HepG2 (cell line): Measurements from ENCODE around the gene NXPE3. TPM values are rescaled to one million over a fixed set of nuclear protein-coding genes. Genes with fewer than 3 reads are reported as not detected.

Experiments used
- ATAC-seq: fragments of 200-7000 bp; cut with Tn5 transposase; 3 replicates; pipeline ENCODE4 v1.9.1; 2020; ENCODE audit warnings: mild to moderate bottlenecking, moderate library complexity
- BruUV-seq: library from RNA; stranded (reverse); fragments of 400-500 nt; replicated peaks from 2 replicates; lab custom pipeline; 2021; lab: Mats Ljungman, UMichigan
- CTCF ChIA-PET: fragments of 300-600 bp; formaldehyde crosslinking; extraction: SDS; loops from one replicate; lab custom pipeline; 2021; ENCODE audit warnings: low total read pairs, inconsistent platforms, low intra/inter-chr PET ratio; lab: Yijun Ruan, JAX
- POLR2A ChIA-PET: fragments of 350-600 bp; sonication (Branson Sonifier 250); formaldehyde crosslinking; loops from one replicate; lab custom pipeline; 2020; ENCODE audit warnings: antibody characterized with exemption, inconsistent platforms; lab: Yijun Ruan, JAX
- DNase-seq: peaks from one replicate; pipeline ENCODE4 v3.0.0-alpha.2; 2015; ENCODE audit warnings: low spot score
- FAIRE-seq: peaks from 3 replicates; lab custom pipeline; 2011; peaks lifted over from hg19 to GRCh38; lab: Jason Lieb, UNC
- H2AFZ ChIP-seq: one replicate; pipeline ENCODE4 v1.6.1; 2011; ENCODE audit warnings: low read length, inconsistent platforms
- H3K27ac ChIP-seq: fragments of 300-600 bp; 3 replicates; pipeline ENCODE4 v1.8.0; 2011; ENCODE audit warnings: mixed run types, mild to moderate bottlenecking, mixed read lengths, low read length, inconsistent platforms; ENCODE audit not compliant: insufficient read depth; ENCODE audit errors: extremely low read length
- H3K27me3 ChIP-seq, 2 experiments: fragments of 200-600 bp in 1 of 2; 2 replicates in 1 of 2; 3 replicates in 1 of 2; pipeline versions ENCODE4 v1.6.0 to v1.8.0; 2011; ENCODE audit warnings: low read length in 2 of 2, mild to moderate bottlenecking in 2 of 2, moderate library complexity in 2 of 2, inconsistent platforms in 1 of 2; ENCODE audit not compliant: insufficient read depth in 2 of 2, control insufficient read depth in 1 of 2
- H3K36me3 ChIP-seq, 2 experiments: fragments of 200-600 bp in 1 of 2; replicated peaks in 1 of 2; 2 replicates in 1 of 2; 3 replicates in 1 of 2; pipeline versions ENCODE4 v1.5.1 to v1.8.0; 2011; ENCODE audit warnings: low read length in 2 of 2, inconsistent platforms in 1 of 2; ENCODE audit not compliant: insufficient read depth in 2 of 2, control insufficient read depth in 1 of 2
- H3K4me1 ChIP-seq: 2 replicates; pipeline ENCODE4 v1.5.1; 2012; ENCODE audit warnings: low read length, inconsistent platforms; ENCODE audit not compliant: insufficient read depth
- H3K4me2 ChIP-seq: 2 replicates; pipeline ENCODE4 v1.6.0; 2011; ENCODE audit warnings: low read depth, low read length, inconsistent platforms
- H3K4me3 ChIP-seq, 3 experiments: fragments of 200-600 bp in 1 of 3; sonication (generic), shearing (Covaris generic) in 1 of 3; replicated peaks in 1 of 3; 2 replicates each; pipeline ENCODE4 v1.5.1; 2011 to 2016; ENCODE audit warnings: low read length in 3 of 3, inconsistent platforms in 2 of 3, low read depth in 2 of 3, mild to moderate bottlenecking in 2 of 3, control low read depth in 1 of 3, mixed read lengths in 1 of 3; ENCODE audit not compliant: insufficient read depth in 1 of 3
- H3K79me2 ChIP-seq: one replicate; pipeline ENCODE4 v1.6.1; 2011; ENCODE audit warnings: low read length, inconsistent platforms; ENCODE audit not compliant: insufficient read depth
- H3K9ac ChIP-seq: 2 replicates; pipeline ENCODE4 v1.6.0; 2011; ENCODE audit warnings: mild to moderate bottlenecking, low read depth, low read length, inconsistent platforms; ENCODE audit not compliant: insufficient read depth
- H3K9me3 ChIP-seq: 2 replicates; pipeline ENCODE4 v1.5.1; 2012; ENCODE audit warnings: mild to moderate bottlenecking, low read length
- H4K20me1 ChIP-seq: 2 replicates; pipeline ENCODE4 v1.6.0; 2011; ENCODE audit warnings: inconsistent platforms, mild to moderate bottlenecking, low read length, moderate library complexity; ENCODE audit not compliant: insufficient read depth
- ATF1 ChIP-seq: IDR thresholded peaks from 2 replicates; pipeline ENCODE4 v1.6.1; 2016; ENCODE audit warnings: mild to moderate bottlenecking, control low read depth
- CBX1 ChIP-seq: IDR thresholded peaks from one replicate; pipeline ENCODE4 v1.6.1; 2016; ENCODE audit warnings: antibody characterized with exemption, low read depth
- CCAR2 ChIP-seq: fragments of 200-400 bp; formaldehyde crosslinking; optimal IDR thresholded peaks from 2 replicates; pipeline ENCODE3; 2018; ENCODE audit warnings: low read depth, mild to moderate bottlenecking, low read length, moderate library complexity
- CREM ChIP-seq, 2 experiments: sonication (generic) in 1 of 2; formaldehyde crosslinking in 1 of 2; IDR thresholded peaks; 2 replicates each; pipeline versions ENCODE4 v1.4.0 to v1.6.1; 2016 to 2020; ENCODE audit warnings: antibody characterized with exemption in 1 of 2, mild to moderate bottlenecking in 1 of 2, missing genetic modification reagents in 1 of 2
- GPN1 ChIP-seq: sonication (generic); formaldehyde crosslinking; IDR thresholded peaks from 2 replicates; pipeline ENCODE4 v1.5.1; 2020; ENCODE audit warnings: missing genetic modification reagents, borderline replicate concordance
- HOMEZ ChIP-seq: IDR thresholded peaks from 2 replicates; pipeline ENCODE4 v1.6.1; 2016; ENCODE audit warnings: low read depth
- IRF2 ChIP-seq: IDR thresholded peaks from 2 replicates; pipeline ENCODE4 v1.6.1; 2018; ENCODE audit warnings: missing genetic modification reagents, missing compliant biosample characterization
- IRF9 ChIP-seq: sonication (generic); formaldehyde crosslinking; IDR thresholded peaks from 2 replicates; pipeline ENCODE4 v1.8.0; 2022; ENCODE audit warnings: missing genetic modification reagents, mild to moderate bottlenecking, borderline replicate concordance
- KAT2B ChIP-seq: fragments of 150-350 bp; IDR thresholded peaks from 2 replicates; pipeline ENCODE4 v1.6.1; 2014; ENCODE audit warnings: low read depth, low read length, borderline replicate concordance
- KIAA2018 ChIP-seq: sonication (generic); formaldehyde crosslinking; IDR thresholded peaks from 2 replicates; pipeline ENCODE4 v1.5.0; 2020; ENCODE audit warnings: mild to moderate bottlenecking, missing genetic modification reagents, borderline replicate concordance
- MYC ChIP-seq: sonication (generic); formaldehyde crosslinking; IDR thresholded peaks from 2 replicates; pipeline ENCODE4 v1.9.0; 2021; ENCODE audit warnings: missing genetic modification reagents, borderline replicate concordance
- NCOR1 ChIP-seq: fragments of 200-600 bp; sonication (generic); IDR thresholded peaks from 2 replicates; pipeline ENCODE4 v1.7.0; 2017; ENCODE audit warnings: antibody characterized with exemption, low read length, borderline replicate concordance
- TAF15 ChIP-seq: fragments of 200-400 bp; formaldehyde crosslinking; IDR thresholded peaks from one replicate; pipeline ENCODE4 v1.6.1; 2018; ENCODE audit warnings: mild to moderate bottlenecking, low read depth, low read length; ENCODE audit not compliant: poor library complexity, severe bottlenecking
- ZBTB8A ChIP-seq: sonication (generic); formaldehyde crosslinking; IDR thresholded peaks from 2 replicates; pipeline ENCODE4 v1.4.0; 2020; ENCODE audit warnings: mild to moderate bottlenecking, low read depth, missing genetic modification reagents, borderline replicate concordance
- ZNF670 ChIP-seq: sonication (generic); formaldehyde crosslinking; IDR thresholded peaks from 2 replicates; pipeline ENCODE4 v1.8.0; 2022; ENCODE audit warnings: mild to moderate bottlenecking, missing genetic modification reagents, borderline replicate concordance
- WGBS: methylation state at CpG from one replicate; pipeline ENCODE4 v1.1.6; 2017; ENCODE audit warnings: low lambda C conversion rate; 5-methylcytosine and 5-hydroxymethylcytosine counted together
- in situ Hi-C: cut with HindIII; loops from 2 replicates; pipeline ENCODE4 v1.10.0; 2017; ENCODE audit warnings: low pct_unique_long_range_greater_than_20kb; ENCODE audit not compliant: extremely low pct_ligation_motif_present
- intact Hi-C: fragments of 100-400 bp; cut with micrococcal nuclease; formaldehyde crosslinking; loops from one replicate; pipeline ENCODE4 v1.10.0; 2022; ENCODE audit not compliant: unreplicated experiment
- polyA plus RNA-seq, 8 experiments: library from polyadenylated mRNA; depleted of rRNA in 3 of 8; stranded (reverse) in 7 of 8; unstranded in 1 of 8; fragments of >200 nt; fragmentation: Illumina TruSeq in 4 of 8; extraction: Trizol in 4 of 8; gene quantifications; 2 replicates each; pipeline versions ENCODE4 v1.2.1 to v1.2.3, GENCODE V29; 2011 to 2016; ENCODE audit warnings: low read depth in 4 of 8, missing spikeins in 1 of 8, mixed read lengths in 1 of 8; ENCODE audit not compliant: insufficient read depth in 1 of 8
- total RNA-seq, 5 experiments: library from RNA; depleted of rRNA; stranded (reverse); fragments of >200 nt; fragmentation: Illumina TruSeq; extraction: Trizol; gene quantifications; 2 replicates each; pipeline ENCODE4 v1.2.3, GENCODE V29; 2016; ENCODE audit warnings: low read depth in 1 of 5

The NXPE3 gene
- total and polyA plus RNA-seq, 2 of the 13 experiments (the other 11 are each of a cell fraction or from before 2014, with no cell fraction given): 3.5 to 4.7 TPM

- no peak overlapping the region for H3K4me3 ChIP-seq
- in situ Hi-C loops: no loop called here
- H2AFZ ChIP-seq: no peak overlapping the region
- CTCF ChIA-PET: no interaction called here
- ATAC-seq (no peak), DNase-seq (no peak), FAIRE-seq (no peak)
- H3K4me2 ChIP-seq: no peak overlapping the region
- no peaks in the 10 kb centered on the region for H3K36me3 ChIP-seq
- no peaks in the 10 kb centered on the region for H3K9me3 ChIP-seq
- POLR2A ChIA-PET: no interaction called here
- H3K79me2 ChIP-seq: no peaks in the 10 kb centered on the region
- WGBS: 100% methylated on average over 1 of the region's 1 CpG
- no peak overlapping the region for H3K9ac ChIP-seq
- 0 out of 2 replicates have a peak, but pooled peaks cover 5% of the 10 kb centered on the region for H3K4me1 ChIP-seq
- intact Hi-C loops: no loop called here
- no peaks in the 10 kb centered on the region for H3K27me3 ChIP-seq
- BruUV-seq: no TSS peak
- no peak overlapping the region for H3K27ac ChIP-seq
- no peaks in the 10 kb centered on the region for H4K20me1 ChIP-seq
- TF ChIP-seq CBX1: no peak
- TF ChIP-seq ATF1 (CRISPR knock-in tag): no peak
- no peak for TF ChIP-seq MYC (CRISPR knock-in tag)
- TF ChIP-seq HOMEZ (CRISPR knock-in tag): no peak
- TF ChIP-seq CCAR2: no peak
- no peak for TF ChIP-seq TAF15
- TF ChIP-seq IRF2 (CRISPR knock-in tag): no peak
- no peak for TF ChIP-seq ZNF670 (CRISPR knock-in tag)
- no peak for TF ChIP-seq NCOR1
- no peak for TF ChIP-seq KAT2B
- TF ChIP-seq GPN1 (CRISPR knock-in tag): no peak
- no peak for TF ChIP-seq CREM (IDR thresholded peaks at IDR 0.05)
- TF ChIP-seq CREM (CRISPR knock-in tag; IDR thresholded peaks at IDR 0.05): no peak
- no peak for TF ChIP-seq KIAA2018 (CRISPR knock-in tag)
- TF ChIP-seq IRF9 (CRISPR knock-in tag): no peak
- no peak for TF ChIP-seq ZBTB8A (CRISPR knock-in tag)
These were observed 34.2 kb upstream of the NXPE3 start for GRCh38 chr3:101744811-101745210.
